ENCODE results near the gene AMN1. TPM values are rescaled to one million over a fixed set of nuclear protein-coding genes. Genes with fewer than 3 reads are reported as not detected.
"Not testable (repeated sequence)": the region's sequence is repeated elsewhere in the genome, so short reads cannot be mapped to it uniquely, and the experiment has no call there.

Gene AMN1
- total and polyA plus RNA-seq, 2 donors: 20.6 to 21.4 TPM

GRCh38 chr12:31689921-31690320 is 38.9 kb downstream of the AMN1 start:
- H3K27ac ChIP-seq (ENCODE audit: low read depth); H3K4me3 ChIP-seq (ENCODE audit: low read depth, low read length); H3K4me1 ChIP-seq (ENCODE audit: insufficient read depth); H3K36me3 ChIP-seq (ENCODE audit: insufficient read depth); DNase-seq (ENCODE audit: extremely low spot score): not testable (repeated sequence)
- 95% methylated on average over 3 of the region's 3 CpGs for WGBS

DNA sequence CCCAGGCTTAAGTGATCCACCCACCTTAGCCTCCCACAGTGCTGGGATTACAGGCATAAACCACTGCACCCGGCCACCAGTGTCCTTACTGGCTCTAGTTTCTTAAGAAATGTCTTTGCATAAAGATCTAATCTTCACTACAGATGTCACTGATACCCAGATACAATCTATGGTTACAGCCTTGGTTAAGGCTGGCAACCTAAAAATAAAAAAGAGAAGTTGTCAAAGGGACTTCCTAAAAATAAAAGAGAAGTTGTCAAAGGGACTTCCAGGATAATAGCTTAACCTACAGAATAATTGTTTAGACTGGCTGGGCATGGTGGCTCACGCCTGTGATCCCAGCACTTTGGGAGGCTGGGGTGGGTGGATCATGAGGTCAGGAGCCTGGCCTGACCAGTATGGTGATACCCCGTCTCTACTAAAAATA is 41.7 kb downstream of the AMN1 start:
- Histone ChIP-seq H3K4me1 (ENCODE audit: insufficient read depth) (no peaks in the 10 kb centered on the region), H3K36me3 (ENCODE audit: insufficient read depth) (no peaks in the 10 kb centered on the region), H3K27ac (ENCODE audit: low read depth) (no peak overlapping the region), H3K4me3 (ENCODE audit: low read depth, low read length) (no peak overlapping the region)
- DNase-seq (ENCODE audit: extremely low spot score): no peak
- WGBS: 86% methylated on average over 3 of the region's 3 CpGs

GRCh38 chr12:31685801-31686200 is 43.0 kb downstream of the AMN1 start:
- H3K4me1 ChIP-seq (ENCODE audit: insufficient read depth): no peaks in the 10 kb centered on the region
- DNase-seq (ENCODE audit: extremely low spot score): no peak
- H3K4me3 ChIP-seq (ENCODE audit: low read depth, low read length): no peak overlapping the region
- no peak overlapping the region for H3K27ac ChIP-seq (ENCODE audit: low read depth)
- 82% methylated on average over 3 of the region's 3 CpGs for WGBS
- no peaks in the 10 kb centered on the region for H3K36me3 ChIP-seq (ENCODE audit: insufficient read depth)

DNA sequence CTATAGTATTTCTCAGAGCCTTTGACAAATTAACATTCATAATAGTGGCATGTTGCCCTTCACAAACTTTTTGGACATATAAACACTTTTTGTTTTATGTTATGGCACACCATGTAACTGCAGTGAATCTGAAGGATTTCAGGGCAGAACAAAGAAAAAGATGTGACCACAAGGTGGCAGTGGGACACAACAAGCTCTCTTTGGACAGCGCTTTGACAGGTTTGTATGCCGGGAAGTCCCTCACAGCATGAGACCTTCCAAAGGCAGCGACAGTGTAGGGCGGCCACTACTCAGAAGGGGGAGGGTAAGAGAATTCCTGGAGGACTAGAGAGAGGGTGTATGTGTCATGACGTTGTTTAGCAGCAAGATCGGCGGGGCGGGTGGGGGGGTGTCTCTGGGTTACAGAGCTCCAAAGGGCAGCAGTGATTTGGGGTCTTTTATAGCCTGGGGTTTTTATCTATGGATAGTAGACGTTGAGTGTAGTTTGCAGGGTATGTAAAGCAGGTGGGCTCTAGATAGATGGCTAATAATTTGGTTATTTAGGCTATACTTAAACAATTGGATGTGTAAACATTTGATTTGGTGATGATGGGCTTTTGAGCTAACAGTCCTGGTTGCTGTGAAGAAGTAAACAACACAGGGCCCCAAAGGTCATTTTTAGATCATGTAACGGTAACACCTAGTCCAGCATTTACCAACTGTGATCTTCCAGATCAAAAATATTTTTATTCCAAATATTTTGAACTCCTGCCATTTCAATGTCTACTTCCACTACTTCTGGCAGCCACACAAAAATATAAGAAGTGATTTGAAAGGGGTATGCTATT is 46.5 kb downstream of the AMN1 start:
- 63% methylated on average over 10 of the region's 10 CpGs for WGBS
- Histone ChIP-seq H3K27ac (ENCODE audit: low read depth) (no peak overlapping the region), H3K4me3 (ENCODE audit: low read depth, low read length) (no peak overlapping the region), H3K4me1 (ENCODE audit: insufficient read depth) (no peaks in the 10 kb centered on the region), H3K36me3 (ENCODE audit: insufficient read depth) (no peaks in the 10 kb centered on the region)
- no peak for DNase-seq (ENCODE audit: extremely low spot score)

DNA sequence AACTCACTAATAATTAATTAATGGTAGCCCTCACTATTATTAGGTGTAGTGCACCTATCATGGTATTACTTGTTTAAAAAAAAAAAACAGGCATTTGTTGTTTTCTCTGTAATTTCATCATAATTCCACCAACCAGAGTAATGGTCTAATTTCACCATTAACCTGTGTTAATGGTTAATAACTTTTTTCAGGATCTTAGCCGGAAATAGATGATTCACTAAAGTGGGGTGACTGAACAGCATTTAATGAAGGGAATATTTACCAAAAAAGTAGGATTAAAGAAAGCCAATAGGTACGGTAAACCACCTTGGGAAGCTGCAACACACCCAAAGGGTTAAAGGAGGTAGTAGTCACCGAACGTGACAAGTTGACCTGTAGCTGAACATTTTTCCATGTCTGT is 56.3 kb downstream of the AMN1 start:
- WGBS: 93% methylated on average over 4 of the region's 4 CpGs
- DNase-seq (ENCODE audit: extremely low spot score): no peak
- Histone ChIP-seq H3K4me1 (ENCODE audit: insufficient read depth) (no peaks in the 10 kb centered on the region), H3K36me3 (ENCODE audit: insufficient read depth) (peaks cover 4% of the 10 kb centered on the region), H3K4me3 (ENCODE audit: low read depth, low read length) (no peak overlapping the region), H3K27ac (ENCODE audit: low read depth) (no peak overlapping the region)

DNA sequence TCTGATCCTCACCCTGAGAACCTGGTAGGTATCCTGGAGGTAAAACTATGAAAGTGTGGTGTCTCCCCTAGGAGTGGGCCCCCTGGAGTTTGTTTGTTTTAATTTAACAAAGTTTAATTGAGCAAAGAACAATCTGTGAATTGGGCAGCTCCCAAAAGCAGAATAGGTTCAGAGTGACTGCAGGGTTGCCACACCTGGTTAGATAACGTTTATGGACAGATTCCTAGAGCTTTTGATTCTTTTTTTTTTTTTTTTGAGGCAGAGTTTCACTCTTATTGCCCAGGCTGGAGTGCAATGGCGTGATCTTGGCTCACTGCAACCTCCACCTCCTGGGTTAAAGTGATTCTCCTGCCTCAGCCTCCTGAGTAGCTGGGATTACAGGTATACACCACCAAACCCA is 59.2 kb downstream of the AMN1 start:
- H3K4me1 ChIP-seq (ENCODE audit: insufficient read depth); H3K4me3 ChIP-seq (ENCODE audit: low read depth, low read length); H3K36me3 ChIP-seq (ENCODE audit: insufficient read depth); DNase-seq (ENCODE audit: extremely low spot score); H3K27ac ChIP-seq (ENCODE audit: low read depth): not testable (repeated sequence)
- WGBS: 94% methylated on average over 2 of the region's 2 CpGs

DNA sequence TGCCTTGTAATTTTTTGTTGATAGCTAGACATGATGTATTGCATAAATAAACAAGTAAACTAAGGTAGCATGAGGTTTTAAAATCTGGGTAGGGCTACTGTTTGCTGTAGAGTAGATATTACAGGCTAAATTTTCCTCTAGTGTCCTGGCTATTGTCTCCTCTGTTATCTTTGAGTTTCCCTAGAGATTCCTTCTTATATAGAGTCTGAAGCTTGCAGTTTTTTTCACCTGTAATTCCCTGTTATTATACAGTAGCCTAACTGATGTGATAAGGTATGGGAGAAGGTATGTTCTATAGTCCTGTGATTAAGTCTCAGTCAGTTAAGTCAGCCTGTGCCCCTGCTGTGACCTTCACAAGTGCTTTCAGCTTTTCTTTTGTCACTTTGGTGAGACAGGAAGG is 59.8 kb downstream of the AMN1 start:
- H3K4me1 ChIP-seq (ENCODE audit: insufficient read depth): no peaks in the 10 kb centered on the region
- H3K36me3 ChIP-seq (ENCODE audit: insufficient read depth): peaks cover 6% of the 10 kb centered on the region
- no peak overlapping the region for H3K4me3 ChIP-seq (ENCODE audit: low read depth, low read length)
- DNase-seq (ENCODE audit: extremely low spot score): no peak
- H3K27ac ChIP-seq (ENCODE audit: low read depth): no peak overlapping the region

DNA sequence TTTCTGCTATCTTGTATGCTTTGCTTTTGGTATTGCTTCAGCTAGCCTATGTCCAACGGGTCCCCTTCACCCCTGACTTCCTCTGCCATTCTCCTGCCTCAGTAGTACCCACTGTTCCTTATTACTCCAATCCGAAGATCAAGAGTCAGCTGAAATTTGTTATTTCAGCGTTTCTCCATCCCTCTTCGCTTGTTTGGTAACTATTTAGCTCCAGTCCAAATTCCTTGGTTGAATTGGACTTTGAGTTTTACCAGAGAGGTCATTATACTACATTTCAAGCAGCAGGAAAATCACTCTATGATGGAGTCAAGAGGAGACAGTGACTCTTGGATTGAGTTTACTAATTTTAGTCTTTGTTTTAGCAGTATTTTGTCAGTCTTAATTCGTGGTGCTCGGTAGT is 64.8 kb downstream of the AMN1 start:
- WGBS: 88% methylated on average over 6 of the region's 6 CpGs
- DNase-seq (ENCODE audit: extremely low spot score): no peak
- Histone ChIP-seq H3K27ac (ENCODE audit: low read depth) (no peak overlapping the region), H3K4me1 (ENCODE audit: insufficient read depth) (peaks cover 2% of the 10 kb centered on the region), H3K4me3 (ENCODE audit: low read depth, low read length) (no peak overlapping the region), H3K36me3 (ENCODE audit: insufficient read depth) (peaks cover 2% of the 10 kb centered on the region)

GRCh38 chr12:31663576-31663975 is 65.2 kb downstream of the AMN1 start:
- Histone ChIP-seq H3K4me3 (ENCODE audit: low read depth, low read length) (no peak overlapping the region), H3K27ac (ENCODE audit: low read depth) (no peak overlapping the region), H3K36me3 (ENCODE audit: insufficient read depth) (peaks cover 2% of the 10 kb centered on the region), H3K4me1 (ENCODE audit: insufficient read depth) (peaks cover 2% of the 10 kb centered on the region)
- no peak for DNase-seq (ENCODE audit: extremely low spot score)
- 79% methylated on average over 4 of the region's 4 CpGs for WGBS

GRCh38 chr12:31662176-31662849 is 66.5 kb downstream of the AMN1 start:
- DNase-seq (ENCODE audit: extremely low spot score): no peak
- Histone ChIP-seq H3K4me1 (ENCODE audit: insufficient read depth) (peaks cover 2% of the 10 kb centered on the region), H3K4me3 (ENCODE audit: low read depth, low read length) (no peak overlapping the region), H3K27ac (ENCODE audit: low read depth) (no peak overlapping the region), H3K36me3 (ENCODE audit: insufficient read depth) (peaks cover 2% of the 10 kb centered on the region)
- 92% methylated on average over 6 of the region's 6 CpGs for WGBS

DNA sequence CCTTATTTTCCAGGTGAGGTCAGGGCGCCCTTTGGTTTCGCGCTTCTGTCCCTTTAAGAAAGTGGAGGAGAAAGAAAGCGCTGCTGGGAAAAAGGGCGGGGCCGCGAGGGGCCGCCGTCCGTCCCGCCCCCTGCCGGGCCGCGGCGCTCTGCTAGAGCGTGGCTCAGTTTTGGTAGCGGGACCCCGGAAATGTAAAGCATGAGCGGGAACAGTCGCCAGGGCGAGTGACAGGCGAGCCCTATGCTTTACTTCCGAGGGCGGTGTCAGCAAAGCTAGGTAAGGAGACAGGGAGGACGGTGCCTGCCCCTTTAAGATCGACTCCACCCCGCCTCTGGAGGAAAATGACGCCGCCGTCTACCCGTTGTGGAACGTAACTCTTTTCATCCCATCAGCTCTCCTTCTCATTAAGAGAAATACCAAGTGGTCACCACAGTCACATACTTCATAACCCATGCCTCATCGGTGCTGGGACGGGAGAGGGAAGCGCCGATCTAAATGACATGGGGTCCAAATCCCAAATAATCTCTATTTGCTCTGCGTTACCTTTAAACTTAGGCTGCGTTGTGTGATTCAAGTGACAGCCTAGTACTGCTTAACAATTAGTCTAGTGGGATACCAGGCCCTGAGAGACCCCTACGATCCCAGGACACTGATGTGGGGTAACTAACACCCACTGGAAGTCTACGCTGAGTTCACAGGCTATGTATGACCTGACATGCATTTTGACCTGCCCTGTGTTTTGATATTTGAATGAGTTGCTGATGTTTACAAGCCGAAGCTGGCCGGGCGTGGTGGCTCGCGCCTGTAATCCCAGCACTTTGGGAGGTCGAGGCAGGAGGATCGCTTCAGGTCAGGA is 69.5 kb downstream of the AMN1 start, which contains the start of gene ETFBKMT:
ETFBKMT (plus strand) TSS at position 602 of the 856 bp plus-strand sequence. CDS start 2,266 bp downstream, outside the sequence.
- peak; percentile 76 for DNase-seq (ENCODE audit: extremely low spot score)
- 2% methylated on average over 47 of the region's 47 CpGs for WGBS

GRCh38 chr12:31658471-31659086 is 70.2 kb downstream of the AMN1 start:
- H3K27ac ChIP-seq (ENCODE audit: low read depth): no peak overlapping the region
- H3K36me3 ChIP-seq (ENCODE audit: insufficient read depth): no peaks in the 10 kb centered on the region
- H3K4me1 ChIP-seq (ENCODE audit: insufficient read depth): peaks cover 2% of the 10 kb centered on the region
- WGBS: 19% methylated on average over 11 of the region's 11 CpGs
- H3K4me3 ChIP-seq (ENCODE audit: low read depth, low read length): peak overlapping the region; percentile 59
- DNase-seq (ENCODE audit: extremely low spot score): no peak

More for the DNA sequence above, 69.5 kb downstream of the AMN1 start, which contains the start of gene ETFBKMT:
- H3K27ac ChIP-seq (ENCODE audit: low read depth): peak within 1 kb of the TSS; percentile 88
- H3K36me3 ChIP-seq (ENCODE audit: insufficient read depth): peaks cover under 1% of the 10 kb centered on the region
- peak within 1 kb of the TSS; percentile 59 for H3K4me3 ChIP-seq (ENCODE audit: low read depth, low read length)
- peaks cover 2% of the 10 kb centered on the region for H3K4me1 ChIP-seq (ENCODE audit: insufficient read depth)

DNA sequence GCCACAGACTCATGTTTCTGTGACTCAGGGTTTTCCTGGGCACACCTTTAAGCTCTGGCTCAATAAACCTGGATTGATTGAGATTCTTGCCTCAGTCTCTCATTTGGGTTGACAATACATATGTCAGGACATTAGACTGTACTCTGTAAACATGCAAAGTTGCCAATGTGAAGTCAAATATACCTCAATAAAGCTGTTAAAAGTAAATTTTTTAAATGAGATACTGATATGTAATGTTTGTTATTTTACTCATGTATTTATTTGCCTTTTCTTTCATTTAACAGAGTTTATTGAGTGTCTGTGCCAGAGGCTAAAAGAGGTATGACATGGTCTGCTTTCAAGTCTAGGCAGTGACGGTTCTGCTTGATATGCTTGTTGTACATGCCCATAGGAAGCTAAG is 73.0 kb downstream of the AMN1 start:
- Histone ChIP-seq H3K4me3 (ENCODE audit: low read depth, low read length) (no peak overlapping the region), H3K36me3 (ENCODE audit: insufficient read depth) (no peaks in the 10 kb centered on the region), H3K27ac (ENCODE audit: low read depth) (no peak overlapping the region), H3K4me1 (ENCODE audit: insufficient read depth) (peaks cover 2% of the 10 kb centered on the region)
- WGBS: 76% methylated on average over 1 of the region's 1 CpG
- no peak for DNase-seq (ENCODE audit: extremely low spot score)
